GM23338 (cell line): ENCODE measurements around the gene GTF2H4. TPM values are rescaled to one million over a fixed set of nuclear protein-coding genes. Genes with fewer than 3 reads are reported as not detected.

Experiments
- ATAC-seq: fragments of 200-7000 bp; cut with Tn5 transposase; 3 replicates; pipeline ENCODE4 v1.9.1; 2020
- DNase-seq: peaks from one replicate; pipeline ENCODE4 v3.0.0-alpha.2; 2015; ENCODE audit warnings: low spot score
- H2AFZ ChIP-seq: fragments of 200-600 bp; sonication (generic); 2 replicates; pipeline ENCODE4 v1.8.0; 2016; ENCODE audit warnings: antibody characterized with exemption, mild to moderate bottlenecking, moderate library complexity
- H3F3A ChIP-seq: fragments of 200-600 bp; sonication (generic); replicated peaks from 2 replicates; pipeline ENCODE4 v1.8.0; 2017; ENCODE audit warnings: antibody characterized with exemption, mixed run types, low read depth
- H3K27ac ChIP-seq: fragments of 200-600 bp; sonication (generic); 2 replicates; pipeline ENCODE4 v1.6.1; 2016; ENCODE audit warnings: low read depth
- H3K27me3 ChIP-seq: fragments of 200-600 bp; sonication (generic); 2 replicates; pipeline ENCODE4 v1.8.0; 2016; ENCODE audit warnings: mild to moderate bottlenecking, mixed run types, moderate library complexity; ENCODE audit not compliant: insufficient read depth
- H3K36me3 ChIP-seq: fragments of 200-600 bp; sonication (generic); 2 replicates; pipeline ENCODE4 v1.8.0; 2016; ENCODE audit warnings: mild to moderate bottlenecking; ENCODE audit not compliant: insufficient read depth
- H3K4me1 ChIP-seq: fragments of 200-600 bp; sonication (generic); 2 replicates; pipeline ENCODE4 v1.8.0; 2016; ENCODE audit warnings: mild to moderate bottlenecking, moderate library complexity; ENCODE audit not compliant: insufficient read depth
- H3K4me2 ChIP-seq: fragments of 200-600 bp; sonication (generic); 2 replicates; pipeline ENCODE4 v1.7.1; 2017; ENCODE audit warnings: mixed run types
- H3K4me3 ChIP-seq: fragments of 200-600 bp; sonication (generic); 2 replicates; pipeline ENCODE4 v1.6.1; 2016; ENCODE audit warnings: mixed run types
- H3K79me2 ChIP-seq: fragments of 200-600 bp; sonication (generic); replicated peaks from 2 replicates; pipeline ENCODE4 v1.8.0; 2017; ENCODE audit warnings: mild to moderate bottlenecking; ENCODE audit not compliant: insufficient read depth
- H3K9me2 ChIP-seq: fragments of 200-600 bp; sonication (generic); 2 replicates; pipeline ENCODE4 v1.8.0; 2017; ENCODE audit not compliant: insufficient read depth
- H4K20me1 ChIP-seq: fragments of 200-600 bp; sonication (generic); replicated peaks from 2 replicates; pipeline ENCODE4 v1.8.0; 2017; ENCODE audit warnings: mild to moderate bottlenecking; ENCODE audit not compliant: insufficient read depth
- H3K27ac Mint-ChIP-seq: 2 replicates; pipeline ENCODE4 v1.8.0; 2020; ENCODE audit warnings: inconsistent platforms, mild to moderate bottlenecking, moderate library complexity, mixed read lengths
- H3K27me3 Mint-ChIP-seq: 3 replicates; pipeline ENCODE4 v1.8.0; 2022; ENCODE audit warnings: low read depth, mild to moderate bottlenecking, moderate library complexity, mixed read lengths, inconsistent platforms; ENCODE audit not compliant: insufficient read depth, poor library complexity
- H3K36me3 Mint-ChIP-seq: 3 replicates; pipeline ENCODE4 v1.8.0; 2021; ENCODE audit warnings: low read depth, mild to moderate bottlenecking, inconsistent platforms, moderate library complexity, mixed read lengths
- H3K4me1 Mint-ChIP-seq: 3 replicates; pipeline ENCODE4 v1.8.0; 2020; ENCODE audit warnings: mild to moderate bottlenecking, inconsistent platforms, mixed read lengths
- H3K4me3 Mint-ChIP-seq: 3 replicates; pipeline ENCODE4 v1.8.0; 2021; ENCODE audit warnings: moderate library complexity, mild to moderate bottlenecking, inconsistent platforms, mixed read lengths
- H3K9me3 Mint-ChIP-seq: 3 replicates; pipeline ENCODE4 v1.8.0; 2020; ENCODE audit warnings: moderate library complexity, mild to moderate bottlenecking, inconsistent platforms, mixed read lengths
- CREB1 ChIP-seq: fragments of 250-450 bp; sonication (Bioruptor Pico); IDR thresholded peaks from 2 replicates; pipeline ENCODE4 v1.5.0; 2020; ENCODE audit warnings: low read depth, mild to moderate bottlenecking, moderate library complexity
- EZH2phosphoT487 ChIP-seq: fragments of 200-600 bp; sonication (generic); IDR thresholded peaks from one replicate; pipeline ENCODE4 v1.8.1; 2018; ENCODE audit warnings: antibody characterized with exemption; ENCODE audit not compliant: unreplicated experiment
- JUNB ChIP-seq: IDR thresholded peaks from one replicate; pipeline ENCODE4 v1.6.1; 2016; ENCODE audit warnings: antibody characterized with exemption; ENCODE audit not compliant: unreplicated experiment
- POLR2AphosphoS5 ChIP-seq: IDR thresholded peaks from 2 replicates; pipeline ENCODE4 v1.6.1; 2016; ENCODE audit warnings: antibody characterized with exemption, low read depth
- STAT1 ChIP-seq: IDR thresholded peaks from one replicate; pipeline ENCODE4 v1.6.1; 2016; ENCODE audit warnings: antibody characterized with exemption; ENCODE audit not compliant: unreplicated experiment
- ZNF114 ChIP-seq: fragments of 250-450 bp; sonication (Bioruptor Pico); IDR thresholded peaks from 2 replicates; pipeline ENCODE4 v1.5.0; 2020; ENCODE audit warnings: mild to moderate bottlenecking, moderate library complexity
- ZNF331 ChIP-seq: fragments of 250-450 bp; sonication (Bioruptor Pico); IDR thresholded peaks from 2 replicates; pipeline ENCODE4 v1.5.0; 2020; ENCODE audit warnings: low read depth, mild to moderate bottlenecking, moderate library complexity
- polyA plus RNA-seq: library from polyadenylated mRNA; unstranded; fragments of >200 nt; fragmentation: Nextera tagmentation; extraction: Ambion mirVana; gene quantifications from 2 replicates; pipeline ENCODE4 v1.2.1, GENCODE V29; 2016
- total RNA-seq: library from RNA; depleted of rRNA; stranded (reverse); fragments of >200 nt; shearing (Covaris generic); gene quantifications from 2 replicates; pipeline ENCODE4 v1.2.3, GENCODE V29; 2014
- TF ChIP-seq, protein P1 (sequence below), 2 experiments: fragments of 200-600 bp in 1 of 2; sonication (generic) in 1 of 2; conservative IDR thresholded peaks; 2 replicates each; pipeline versions ENCODE4 v1.5.1 to v1.6.1; 2016 to 2017; ENCODE audit warnings: antibody characterized with exemption in 2 of 2, low read depth in 2 of 2, mild to moderate bottlenecking in 2 of 2, moderate library complexity in 1 of 2
- TF ChIP-seq, protein P2 (sequence below): fragments of 250-450 bp; sonication (Bioruptor Pico); IDR thresholded peaks from 2 replicates; pipeline ENCODE4 v1.5.0; 2020; ENCODE audit warnings: mild to moderate bottlenecking, moderate library complexity
- TF ChIP-seq, protein P3 (sequence below): IDR thresholded peaks from one replicate; pipeline ENCODE4 v1.6.1; 2018; ENCODE audit warnings: antibody characterized with exemption; ENCODE audit not compliant: unreplicated experiment

The GTF2H4 gene
- total and polyA plus RNA-seq, 2 experiments from 2014 or later: 14.8 to 32.6 TPM

DNA sequence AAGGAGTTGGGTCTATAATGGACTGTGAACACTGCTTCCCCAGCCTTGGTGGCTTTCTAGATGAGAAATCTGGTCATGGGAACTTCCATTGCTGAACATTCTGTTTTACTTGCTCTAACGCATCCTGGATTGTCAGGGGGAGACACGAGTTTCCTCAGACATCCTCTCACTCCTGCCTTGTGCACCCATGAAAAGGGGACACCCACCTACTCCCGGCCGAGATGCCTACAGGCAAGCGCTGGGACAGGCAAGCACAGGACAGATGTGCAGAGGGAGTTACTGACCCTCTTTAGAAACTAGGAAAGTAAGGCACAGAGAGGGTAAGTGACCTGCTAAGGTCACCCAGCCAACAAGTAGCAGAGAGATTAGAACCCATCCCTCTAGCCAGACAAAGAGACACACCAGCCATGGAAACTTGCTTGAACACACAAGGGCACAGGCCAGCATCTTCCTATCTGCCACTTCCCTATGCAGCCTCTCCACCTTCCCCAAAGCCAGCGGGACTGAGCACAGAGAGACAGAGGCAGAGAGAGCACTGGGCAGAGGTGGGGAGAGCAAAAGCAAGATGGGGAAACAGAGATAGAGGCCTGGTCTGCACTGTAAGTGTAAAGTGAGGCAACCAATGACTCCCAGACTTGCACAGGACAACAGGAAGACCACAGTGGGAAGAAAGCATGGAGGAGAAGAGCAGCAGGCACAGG, 24.8 kb downstream of the GTF2H4 start:
- Histone ChIP-seq H3K79me2 (no peaks in the 10 kb centered on the region), H3K27ac (no peak overlapping the region), H3K4me2 (no peak overlapping the region), H3K36me3 (no peaks in the 10 kb centered on the region), H3K4me3 (no peak overlapping the region), H3K27me3 (no peaks in the 10 kb centered on the region), H3K4me1 (peaks cover 3% of the 10 kb centered on the region; the same call in 1 of the 2 replicates), H2AFZ (no peak overlapping the region), H3K9me2 (no peaks in the 10 kb centered on the region), H4K20me1 (no peaks in the 10 kb centered on the region), H3F3A (no peaks in the 10 kb centered on the region)
- H3K36me3 Mint-ChIP-seq: peaks cover 16% of the 10 kb centered on the region
- peaks cover 16% of the 10 kb centered on the region for H3K4me1 Mint-ChIP-seq
- no peak for ATAC-seq
- peaks cover 7% of the 10 kb centered on the region for H3K27me3 Mint-ChIP-seq
- H3K4me3 Mint-ChIP-seq: no peak overlapping the region
- TF ChIP-seq POLR2AphosphoS5 (no peak), JUNB (no peak), ZNF114 (CRISPR knock-in tag) (no peak)
- TF ChIP-seq, protein P1, sequence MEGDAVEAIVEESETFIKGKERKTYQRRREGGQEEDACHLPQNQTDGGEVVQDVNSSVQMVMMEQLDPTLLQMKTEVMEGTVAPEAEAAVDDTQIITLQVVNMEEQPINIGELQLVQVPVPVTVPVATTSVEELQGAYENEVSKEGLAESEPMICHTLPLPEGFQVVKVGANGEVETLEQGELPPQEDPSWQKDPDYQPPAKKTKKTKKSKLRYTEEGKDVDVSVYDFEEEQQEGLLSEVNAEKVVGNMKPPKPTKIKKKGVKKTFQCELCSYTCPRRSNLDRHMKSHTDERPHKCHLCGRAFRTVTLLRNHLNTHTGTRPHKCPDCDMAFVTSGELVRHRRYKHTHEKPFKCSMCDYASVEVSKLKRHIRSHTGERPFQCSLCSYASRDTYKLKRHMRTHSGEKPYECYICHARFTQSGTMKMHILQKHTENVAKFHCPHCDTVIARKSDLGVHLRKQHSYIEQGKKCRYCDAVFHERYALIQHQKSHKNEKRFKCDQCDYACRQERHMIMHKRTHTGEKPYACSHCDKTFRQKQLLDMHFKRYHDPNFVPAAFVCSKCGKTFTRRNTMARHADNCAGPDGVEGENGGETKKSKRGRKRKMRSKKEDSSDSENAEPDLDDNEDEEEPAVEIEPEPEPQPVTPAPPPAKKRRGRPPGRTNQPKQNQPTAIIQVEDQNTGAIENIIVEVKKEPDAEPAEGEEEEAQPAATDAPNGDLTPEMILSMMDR (conservative IDR thresholded peaks at IDR 0.05; ENCODE audit: low read depth in 2 of 2): no peak
- no peak overlapping the region for H3K27ac Mint-ChIP-seq
- no peak for DNase-seq
- peaks cover 14% of the 10 kb centered on the region for H3K9me3 Mint-ChIP-seq

DNA sequence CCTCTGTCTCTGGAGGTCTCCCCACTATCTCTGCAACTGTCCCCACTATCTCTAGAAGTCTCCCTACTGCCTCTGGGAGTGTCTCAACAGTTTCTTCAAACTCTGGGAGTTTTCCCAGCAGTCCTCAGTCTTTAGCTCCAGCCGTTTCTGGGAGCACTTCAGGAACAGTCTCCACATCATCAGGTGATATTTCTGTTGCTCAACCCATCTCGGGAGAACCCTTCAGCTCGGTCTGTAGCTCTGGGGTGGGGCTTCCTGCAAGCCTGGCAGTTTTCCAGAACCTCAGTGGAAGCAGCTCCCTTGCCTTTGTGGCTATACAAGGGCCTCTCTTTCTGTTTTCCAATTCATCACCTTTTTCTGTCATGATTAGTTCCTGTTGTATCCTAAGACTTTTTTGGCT, 27.0 kb downstream of the GTF2H4 start:
- Histone ChIP-seq H3K36me3 (no peaks in the 10 kb centered on the region), H3F3A (no peaks in the 10 kb centered on the region), H2AFZ (no peak overlapping the region), H3K4me2 (no peak overlapping the region), H3K9me2 (no peaks in the 10 kb centered on the region), H4K20me1 (no peaks in the 10 kb centered on the region), H3K27ac (no peak overlapping the region), H3K4me1 (peaks cover 6% of the 10 kb centered on the region; the same call in 1 of the 2 replicates), H3K27me3 (no peaks in the 10 kb centered on the region), H3K4me3 (no peak overlapping the region), H3K79me2 (no peaks in the 10 kb centered on the region)
- Mint-ChIP-seq H3K4me1 (peaks cover 22% of the 10 kb centered on the region), H3K27me3 (peaks cover 6% of the 10 kb centered on the region), H3K9me3 (no peaks in the 10 kb centered on the region), H3K36me3 (no peaks in the 10 kb centered on the region; the same call in 2 of the 3 replicates), H3K4me3 (no peak overlapping the region), H3K27ac (no peak overlapping the region)
- ATAC-seq (no peak), DNase-seq (no peak)
- TF ChIP-seq STAT1 (no peak), ZNF331 (CRISPR knock-in tag) (no peak), CREB1 (CRISPR knock-in tag) (no peak), JUNB (no peak), EZH2phosphoT487 (no peak), POLR2AphosphoS5 (no peak)
- TF ChIP-seq, protein P2, sequence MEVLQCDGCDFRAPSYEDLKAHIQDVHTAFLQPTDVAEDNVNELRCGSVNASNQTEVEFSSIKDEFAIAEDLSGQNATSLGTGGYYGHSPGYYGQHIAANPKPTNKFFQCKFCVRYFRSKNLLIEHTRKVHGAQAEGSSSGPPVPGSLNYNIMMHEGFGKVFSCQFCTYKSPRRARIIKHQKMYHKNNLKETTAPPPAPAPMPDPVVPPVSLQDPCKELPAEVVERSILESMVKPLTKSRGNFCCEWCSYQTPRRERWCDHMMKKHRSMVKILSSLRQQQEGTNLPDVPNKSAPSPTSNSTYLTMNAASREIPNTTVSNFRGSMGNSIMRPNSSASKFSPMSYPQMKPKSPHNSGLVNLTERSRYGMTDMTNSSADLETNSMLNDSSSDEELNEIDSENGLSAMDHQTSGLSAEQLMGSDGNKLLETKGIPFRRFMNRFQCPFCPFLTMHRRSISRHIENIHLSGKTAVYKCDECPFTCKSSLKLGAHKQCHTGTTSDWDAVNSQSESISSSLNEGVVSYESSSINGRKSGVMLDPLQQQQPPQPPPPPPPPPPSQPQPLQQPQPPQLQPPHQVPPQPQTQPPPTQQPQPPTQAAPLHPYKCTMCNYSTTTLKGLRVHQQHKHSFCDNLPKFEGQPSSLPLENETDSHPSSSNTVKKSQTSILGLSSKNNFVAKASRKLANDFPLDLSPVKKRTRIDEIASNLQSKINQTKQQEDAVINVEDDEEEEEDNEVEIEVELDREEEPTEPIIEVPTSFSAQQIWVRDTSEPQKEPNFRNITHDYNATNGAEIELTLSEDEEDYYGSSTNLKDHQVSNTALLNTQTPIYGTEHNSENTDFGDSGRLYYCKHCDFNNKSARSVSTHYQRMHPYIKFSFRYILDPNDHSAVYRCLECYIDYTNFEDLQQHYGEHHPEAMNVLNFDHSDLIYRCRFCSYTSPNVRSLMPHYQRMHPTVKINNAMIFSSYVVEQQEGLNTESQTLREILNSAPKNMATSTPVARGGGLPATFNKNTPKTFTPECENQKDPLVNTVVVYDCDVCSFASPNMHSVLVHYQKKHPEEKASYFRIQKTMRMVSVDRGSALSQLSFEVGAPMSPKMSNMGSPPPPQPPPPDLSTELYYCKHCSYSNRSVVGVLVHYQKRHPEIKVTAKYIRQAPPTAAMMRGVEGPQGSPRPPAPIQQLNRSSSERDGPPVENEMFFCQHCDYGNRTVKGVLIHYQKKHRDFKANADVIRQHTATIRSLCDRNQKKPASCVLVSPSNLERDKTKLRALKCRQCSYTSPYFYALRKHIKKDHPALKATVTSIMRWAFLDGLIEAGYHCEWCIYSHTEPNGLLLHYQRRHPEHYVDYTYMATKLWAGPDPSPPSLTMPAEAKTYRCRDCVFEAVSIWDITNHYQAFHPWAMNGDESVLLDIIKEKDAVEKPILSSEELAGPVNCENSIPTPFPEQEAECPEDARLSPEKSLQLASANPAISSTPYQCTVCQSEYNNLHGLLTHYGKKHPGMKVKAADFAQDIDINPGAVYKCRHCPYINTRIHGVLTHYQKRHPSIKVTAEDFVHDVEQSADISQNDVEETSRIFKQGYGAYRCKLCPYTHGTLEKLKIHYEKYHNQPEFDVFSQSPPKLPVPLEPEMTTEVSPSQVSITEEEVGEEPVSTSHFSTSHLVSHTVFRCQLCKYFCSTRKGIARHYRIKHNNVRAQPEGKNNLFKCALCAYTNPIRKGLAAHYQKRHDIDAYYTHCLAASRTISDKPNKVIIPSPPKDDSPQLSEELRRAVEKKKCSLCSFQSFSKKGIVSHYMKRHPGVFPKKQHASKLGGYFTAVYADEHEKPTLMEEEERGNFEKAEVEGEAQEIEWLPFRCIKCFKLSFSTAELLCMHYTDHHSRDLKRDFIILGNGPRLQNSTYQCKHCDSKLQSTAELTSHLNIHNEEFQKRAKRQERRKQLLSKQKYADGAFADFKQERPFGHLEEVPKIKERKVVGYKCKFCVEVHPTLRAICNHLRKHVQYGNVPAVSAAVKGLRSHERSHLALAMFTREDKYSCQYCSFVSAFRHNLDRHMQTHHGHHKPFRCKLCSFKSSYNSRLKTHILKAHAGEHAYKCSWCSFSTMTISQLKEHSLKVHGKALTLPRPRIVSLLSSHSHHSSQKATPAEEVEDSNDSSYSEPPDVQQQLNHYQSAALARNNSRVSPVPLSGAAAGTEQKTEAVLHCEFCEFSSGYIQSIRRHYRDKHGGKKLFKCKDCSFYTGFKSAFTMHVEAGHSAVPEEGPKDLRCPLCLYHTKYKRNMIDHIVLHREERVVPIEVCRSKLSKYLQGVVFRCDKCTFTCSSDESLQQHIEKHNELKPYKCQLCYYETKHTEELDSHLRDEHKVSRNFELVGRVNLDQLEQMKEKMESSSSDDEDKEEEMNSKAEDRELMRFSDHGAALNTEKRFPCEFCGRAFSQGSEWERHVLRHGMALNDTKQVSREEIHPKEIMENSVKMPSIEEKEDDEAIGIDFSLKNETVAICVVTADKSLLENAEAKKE (CRISPR knock-in tag): no peak
- TF ChIP-seq, protein P3, sequence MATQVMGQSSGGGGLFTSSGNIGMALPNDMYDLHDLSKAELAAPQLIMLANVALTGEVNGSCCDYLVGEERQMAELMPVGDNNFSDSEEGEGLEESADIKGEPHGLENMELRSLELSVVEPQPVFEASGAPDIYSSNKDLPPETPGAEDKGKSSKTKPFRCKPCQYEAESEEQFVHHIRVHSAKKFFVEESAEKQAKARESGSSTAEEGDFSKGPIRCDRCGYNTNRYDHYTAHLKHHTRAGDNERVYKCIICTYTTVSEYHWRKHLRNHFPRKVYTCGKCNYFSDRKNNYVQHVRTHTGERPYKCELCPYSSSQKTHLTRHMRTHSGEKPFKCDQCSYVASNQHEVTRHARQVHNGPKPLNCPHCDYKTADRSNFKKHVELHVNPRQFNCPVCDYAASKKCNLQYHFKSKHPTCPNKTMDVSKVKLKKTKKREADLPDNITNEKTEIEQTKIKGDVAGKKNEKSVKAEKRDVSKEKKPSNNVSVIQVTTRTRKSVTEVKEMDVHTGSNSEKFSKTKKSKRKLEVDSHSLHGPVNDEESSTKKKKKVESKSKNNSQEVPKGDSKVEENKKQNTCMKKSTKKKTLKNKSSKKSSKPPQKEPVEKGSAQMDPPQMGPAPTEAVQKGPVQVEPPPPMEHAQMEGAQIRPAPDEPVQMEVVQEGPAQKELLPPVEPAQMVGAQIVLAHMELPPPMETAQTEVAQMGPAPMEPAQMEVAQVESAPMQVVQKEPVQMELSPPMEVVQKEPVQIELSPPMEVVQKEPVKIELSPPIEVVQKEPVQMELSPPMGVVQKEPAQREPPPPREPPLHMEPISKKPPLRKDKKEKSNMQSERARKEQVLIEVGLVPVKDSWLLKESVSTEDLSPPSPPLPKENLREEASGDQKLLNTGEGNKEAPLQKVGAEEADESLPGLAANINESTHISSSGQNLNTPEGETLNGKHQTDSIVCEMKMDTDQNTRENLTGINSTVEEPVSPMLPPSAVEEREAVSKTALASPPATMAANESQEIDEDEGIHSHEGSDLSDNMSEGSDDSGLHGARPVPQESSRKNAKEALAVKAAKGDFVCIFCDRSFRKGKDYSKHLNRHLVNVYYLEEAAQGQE: no peak
